Uterus (tissue), 4 donors: ENCODE measurements around the gene FAM81B. TPM values are rescaled to one million over a fixed set of nuclear protein-coding genes. Genes with fewer than 3 reads are reported as not detected.

Experiments used
- DNase-seq, 2 donors: peaks; one replicate each; pipeline ENCODE4 v3.0.0-alpha.2; 2019 to 2020
- H3K27ac ChIP-seq, 2 donors: fragments of 200-600 bp; sonication (generic); 1 replicate in 1 of 2; 2 replicates in 1 of 2; pipeline ENCODE4 v1.5.1; 2016 to 2018
- H3K27me3 ChIP-seq, 2 donors: fragments of 200-600 bp; sonication (generic); one replicate each; pipeline ENCODE4 v1.5.1; 2018 to 2019; ENCODE audit warnings: control low read depth in 1 of 2
- H3K36me3 ChIP-seq, 2 donors: fragments of 200-600 bp; sonication (generic); one replicate each; pipeline ENCODE4 v1.5.1; 2019; ENCODE audit warnings: control low read depth in 1 of 2
- H3K4me1 ChIP-seq, 2 donors: fragments of 200-600 bp; sonication (generic); one replicate each; pipeline ENCODE4 v1.5.1; 2018 to 2019; ENCODE audit warnings: control low read depth in 1 of 2
- H3K4me3 ChIP-seq, 2 donors: fragments of 200-600 bp; sonication (generic); 1 replicate in 1 of 2; 2 replicates in 1 of 2; pipeline ENCODE4 v1.5.1; 2018 to 2019; ENCODE audit warnings: mild to moderate bottlenecking in 1 of 2
- H3K9me3 ChIP-seq, 2 donors: fragments of 200-600 bp; sonication (generic); one replicate each; pipeline ENCODE4 v1.5.1; 2019; ENCODE audit warnings: control low read depth in 1 of 2
- CTCF ChIP-seq, 4 experiments: fragments of 200-600 bp in 2 of 4; fragments of 450-650 bp in 2 of 4; sonication (generic) in 2 of 4; IDR thresholded peaks; one replicate each; pipeline ENCODE4 v1.5.1; 2016 to 2019; ENCODE audit warnings: antibody characterized with exemption in 4 of 4, mild to moderate bottlenecking in 2 of 4, moderate library complexity in 1 of 4
- POLR2A ChIP-seq, 2 donors: fragments of 450-650 bp; IDR thresholded peaks; one replicate each; pipeline ENCODE4 v1.6.1; 2016; ENCODE audit warnings: antibody characterized with exemption in 2 of 2, mild to moderate bottlenecking in 1 of 2, moderate library complexity in 1 of 2
- intact Hi-C: fragments of 100-400 bp; cut with DNase I; formaldehyde crosslinking; loops from one replicate; pipeline ENCODE4 v1.15.1; 2023; ENCODE audit warnings: low total_unique reads
- total RNA-seq, 4 donors: library from RNA; depleted of rRNA in 3 of 4; stranded (reverse); fragments of >200 nt in 3 of 4; gene quantifications; one replicate each; pipeline versions ENCODE4 v1.1.0 to v1.2.4, GENCODE V29; 2014 to 2023
- donor health status: DM: yes; HTN: yes; CAD: no.

The FAM81B gene
- total RNA-seq, 4 donors from 2014 or later: 6.5 TPM; not detected in 3

- H3K27ac ChIP-seq: no peak overlapping the region
- intact Hi-C loops: no loop called here
- no peaks in the 10 kb centered on the region for H3K36me3 ChIP-seq
- H3K9me3 ChIP-seq: no peaks in the 10 kb centered on the region
- DNase-seq: no peak
- no peak overlapping the region for H3K4me3 ChIP-seq
- H3K27me3 ChIP-seq: no peaks in the 10 kb centered on the region
- no peaks in the 10 kb centered on the region for H3K4me1 ChIP-seq
- TF ChIP-seq CTCF (IDR thresholded peaks at IDR 0.05) (no peak), POLR2A (IDR thresholded peaks at IDR 0.05) (no peak)
Observed at GRCh38 chr5:95398989-95399388, 7.8 kb downstream of the FAM81B start.

- no peaks in the 10 kb centered on the region for H3K36me3 ChIP-seq
- no peak for DNase-seq
- H3K4me3 ChIP-seq: no peak overlapping the region
- no peaks in the 10 kb centered on the region for H3K4me1 ChIP-seq
- H3K9me3 ChIP-seq: no peaks in the 10 kb centered on the region
- no peaks in the 10 kb centered on the region for H3K27me3 ChIP-seq
- TF ChIP-seq CTCF (IDR thresholded peaks at IDR 0.05): no peak
- TF ChIP-seq POLR2A (IDR thresholded peaks at IDR 0.05): no peak
- no peak overlapping the region for H3K27ac ChIP-seq
- intact Hi-C loops: no loop called here
Observed at GRCh38 chr5:95401626-95402025, 10.5 kb downstream of the FAM81B start.

GRCh38 chr5:95403996-95404395, 12.8 kb downstream of the FAM81B start:
- intact Hi-C loops: no loop called here
- no peak overlapping the region for H3K4me3 ChIP-seq

GRCh38 chr5:95406426-95407090, 15.4 kb downstream of the FAM81B start:
- Histone ChIP-seq H3K4me3 (no peak overlapping the region), H3K9me3 (no peaks in the 10 kb centered on the region), H3K27ac (no peak overlapping the region), H3K27me3 (no peaks in the 10 kb centered on the region), H3K4me1 (no peaks in the 10 kb centered on the region), H3K36me3 (no peaks in the 10 kb centered on the region)
- TF ChIP-seq CTCF (IDR thresholded peaks at IDR 0.05): no peak
- no peak for TF ChIP-seq POLR2A (IDR thresholded peaks at IDR 0.05)
- DNase-seq: no peak
- intact Hi-C loops: no loop called here

More at GRCh38 chr5:95403996-95404395, 12.8 kb downstream of the FAM81B start:
- Histone ChIP-seq H3K36me3 (no peaks in the 10 kb centered on the region), H3K9me3 (no peaks in the 10 kb centered on the region), H3K27ac (no peak overlapping the region), H3K27me3 (no peaks in the 10 kb centered on the region), H3K4me1 (no peaks in the 10 kb centered on the region)
- no peak for DNase-seq
- TF ChIP-seq POLR2A (IDR thresholded peaks at IDR 0.05) (no peak), CTCF (IDR thresholded peaks at IDR 0.05) (no peak)

- no peak overlapping the region for H3K4me3 ChIP-seq
- H3K36me3 ChIP-seq: no peaks in the 10 kb centered on the region
- H3K4me1 ChIP-seq: no peaks in the 10 kb centered on the region
- intact Hi-C loops: no loop called here
- no peak for DNase-seq
- H3K27me3 ChIP-seq: no peaks in the 10 kb centered on the region
- H3K9me3 ChIP-seq: no peaks in the 10 kb centered on the region
- H3K27ac ChIP-seq: no peak overlapping the region
- TF ChIP-seq POLR2A (IDR thresholded peaks at IDR 0.05) (no peak), CTCF (IDR thresholded peaks at IDR 0.05) (no peak)
Observed at GRCh38 chr5:95410279-95410678, 19.1 kb downstream of the FAM81B start.
